Right atrium auricular region (tissue), 2 donors: ENCODE data around the gene RIPK4. TPM values are rescaled to one million over a fixed set of nuclear protein-coding genes. Genes with fewer than 3 reads are reported as not detected.

Source experiments
- DNase-seq: peaks from one replicate; pipeline ENCODE4 v3.0.0-alpha.2; 2019; ENCODE audit warnings: low spot score
- H3K27ac ChIP-seq, 2 donors: fragments of 200-600 bp; sonication (generic); 1 replicate in 1 of 2; 2 replicates in 1 of 2; pipeline ENCODE4 v1.5.1; 2016 to 2019
- H3K27me3 ChIP-seq, 2 donors: fragments of 200-600 bp; sonication (generic); one replicate each; pipeline versions ENCODE4 v1.5.1 to v1.6.0; 2017 to 2019
- H3K36me3 ChIP-seq: fragments of 200-600 bp; sonication (generic); one replicate; pipeline ENCODE4 v1.5.1; 2016
- H3K4me1 ChIP-seq, 2 donors: fragments of 200-600 bp; sonication (generic); one replicate each; pipeline versions ENCODE4 v1.5.1 to v1.6.0; 2017 to 2019
- H3K4me3 ChIP-seq, 2 donors: fragments of 200-600 bp; sonication (generic); 1 replicate in 1 of 2; 2 replicates in 1 of 2; pipeline ENCODE4 v1.5.1; 2017 to 2019; ENCODE audit warnings: mild to moderate bottlenecking in 1 of 2, moderate library complexity in 1 of 2
- H3K9me3 ChIP-seq, 2 donors: fragments of 200-600 bp; sonication (generic); one replicate each; pipeline ENCODE4 v1.5.1; 2019
- CTCF ChIP-seq, 2 donors: fragments of 200-600 bp; sonication (generic); IDR thresholded peaks; one replicate each; pipeline ENCODE4 v1.5.1; 2019; ENCODE audit warnings: antibody characterized with exemption in 2 of 2
- total RNA-seq, 2 donors: library from RNA; depleted of rRNA; stranded (reverse); fragments of >200 nt; gene quantifications; one replicate each; pipeline ENCODE4 v1.1.0, GENCODE V29; 2016

Gene RIPK4
- total RNA-seq, 2 donors from 2014 or later = 2.1 to 3.5 TPM

GRCh38 chr21:41800425-41801320 lies 33.8 kb upstream of the RIPK4 start:
- Histone ChIP-seq H3K4me1 (peaks cover 0 to 16% of the 10 kb centered on the region in 2 donors), H3K9me3 (no peaks in the 10 kb centered on the region), H3K27ac (no peak overlapping the region), H3K27me3 (no peaks in the 10 kb centered on the region), H3K36me3 (peaks cover 15% of the 10 kb centered on the region), H3K4me3 (no peak overlapping the region)
- TF ChIP-seq CTCF (IDR thresholded peaks at IDR 0.05) = no peak
- DNase-seq = no peak

- no peak overlapping the region for H3K27ac ChIP-seq
- no peak overlapping the region for H3K4me3 ChIP-seq
- no peak for TF ChIP-seq CTCF (IDR thresholded peaks at IDR 0.05)
- peaks cover 15% of the 10 kb centered on the region for H3K36me3 ChIP-seq
- no peaks in the 10 kb centered on the region for H3K27me3 ChIP-seq
- DNase-seq = no peak
- H3K9me3 ChIP-seq = no peaks in the 10 kb centered on the region
- peaks cover 0 to 16% of the 10 kb centered on the region in 2 donors for H3K4me1 ChIP-seq
Observed at GRCh38 chr21:41799763-41800162, 32.9 kb upstream of the RIPK4 start.

GRCh38 chr21:41798326-41798725 lies 31.5 kb upstream of the RIPK4 start:
- Histone ChIP-seq H3K9me3 (no peaks in the 10 kb centered on the region), H3K27ac (no peak overlapping the region), H3K4me3 (no peak overlapping the region), H3K4me1 (peaks cover 0 to 13% of the 10 kb centered on the region in 2 donors), H3K27me3 (no peaks in the 10 kb centered on the region), H3K36me3 (peaks cover 15% of the 10 kb centered on the region)
- no peak for DNase-seq
- no peak for TF ChIP-seq CTCF (IDR thresholded peaks at IDR 0.05)

- DNase-seq = no peak
- Histone ChIP-seq H3K36me3 (peaks cover 15% of the 10 kb centered on the region), H3K4me3 (no peak overlapping the region), H3K4me1 (no peaks in the 10 kb centered on the region), H3K27me3 (no peaks in the 10 kb centered on the region), H3K9me3 (peaks cover 4 to 17% of the 10 kb centered on the region in 2 donors), H3K27ac (no peak overlapping the region)
- TF ChIP-seq CTCF (IDR thresholded peaks at IDR 0.05) = no peak
Observed at GRCh38 chr21:41796476-41797080, 29.7 kb upstream of the RIPK4 start.

GRCh38 chr21:41795726-41796125 lies 28.9 kb upstream of the RIPK4 start:
- H3K4me1 ChIP-seq = no peaks in the 10 kb centered on the region
- no peaks in the 10 kb centered on the region for H3K27me3 ChIP-seq
- no peak overlapping the region for H3K4me3 ChIP-seq
- DNase-seq = no peak
- peaks cover 6% of the 10 kb centered on the region for H3K36me3 ChIP-seq
- TF ChIP-seq CTCF (IDR thresholded peaks at IDR 0.05) = no peak
- H3K27ac ChIP-seq = no peak overlapping the region
- H3K9me3 ChIP-seq = peaks cover 4 to 19% of the 10 kb centered on the region in 2 donors
